Pancreas (tissue), 10 donors: Measurements from ENCODE around the gene IL1RL2. TPM values are rescaled to one million over a fixed set of nuclear protein-coding genes. Genes with fewer than 3 reads are reported as not detected.

Experiments used
- ATAC-seq, 4 donors: fragments of 200-7000 bp; cut with Tn5 transposase; one replicate each; pipeline versions ENCODE4 v1.8.0 to v1.9.1; 2020; ENCODE audit warnings: mild to moderate bottlenecking in 4 of 4, moderate library complexity in 4 of 4
- DNase-seq, 6 donors: peaks; one replicate each; pipeline ENCODE4 v3.0.0-alpha.2; 2020
- FAIRE-seq: peaks from 2 replicates; lab custom pipeline; 2012; peaks lifted over from hg19 to GRCh38; lab: Jason Lieb, UNC
- H3K27ac ChIP-seq, 4 donors: fragments of 200-600 bp; sonication (generic); 1 replicate in 3 of 4; 2 replicates in 1 of 4; pipeline versions ENCODE4 v1.5.0 to v1.8.0; 2020
- H3K27me3 ChIP-seq, 4 donors: fragments of 200-600 bp; one replicate each; pipeline ENCODE4 v1.8.0; 2021
- H3K36me3 ChIP-seq, 3 donors: fragments of 200-600 bp; sonication (generic) in 1 of 3; one replicate each; pipeline versions ENCODE4 v1.5.0 to v1.8.0; 2020 to 2021
- H3K4me1 ChIP-seq, 3 donors: fragments of 200-600 bp; one replicate each; pipeline ENCODE4 v1.8.0; 2021
- H3K4me3 ChIP-seq, 4 donors: fragments of 200-600 bp; sonication (generic) in 2 of 4; one replicate each; pipeline versions ENCODE4 v1.5.0 to v1.8.0; 2020 to 2021
- H3K9me3 ChIP-seq, 4 donors: fragments of 200-600 bp; one replicate each; pipeline ENCODE4 v1.8.0; 2021
- WGBS, 2 donors: extraction: QIAGEN DNeasy Blood & Tissue Kit; methylation state at CpG; one replicate each; pipeline ENCODE4 v1.1.7; 2013; 5-methylcytosine and 5-hydroxymethylcytosine counted together
- intact Hi-C, 3 donors: fragments of 100-400 bp; cut with DNase I; formaldehyde crosslinking; loops; one replicate each; pipeline versions ENCODE4 v1.11.1 to v1.14.2; 2022
- polyA plus RNA-seq, 2 donors: library from polyadenylated mRNA; stranded (reverse); fragments of 200-250 nt; gene quantifications; one replicate each; pipeline ENCODE4 v1.2.3, GENCODE V29; 2013
- total RNA-seq, 6 donors: library from RNA; stranded (reverse); fragmentation: NEBNext Ultra II Directional in 4 of 6; extraction: Animal tissue kit (Norgen Biotek cat#: 25700) in 4 of 6; gene quantifications; one replicate each; pipeline versions ENCODE4 v1.2.1 to v1.2.4, GENCODE V29; 2021 to 2023
- TF ChIP-seq, protein P1 (sequence below), 4 donors: fragments of 200-600 bp; sonication (generic) in 3 of 4; IDR thresholded peaks; one replicate each; pipeline versions ENCODE4 v1.5.0 to v1.8.0; 2021; ENCODE audit warnings: antibody characterized with exemption in 4 of 4
- donor health status: healthy with polysubstance abuse.
- donor health status: DM: no; HTN: no; CAD: no; lungs with moderate emphysema.
- donor health status: DM: no; HTN: no; CAD: no.
- donor health status: control.
- donor health status: control.
- donor health status: Bipolar disorder and iron deficiency.
- donor health status: DM: yes; HTN: yes; CAD: no.
- donor health status: DM: no; HTN: no; CAD: no.
- donor health status: DM: no; HTN: no; CAD: no.
- donor health status: DM: yes; HTN: yes; CAD: no.

Gene IL1RL2
- total and polyA plus RNA-seq, 8 donors: 0.12 to 1.2 (median 0.34) TPM

DNA sequence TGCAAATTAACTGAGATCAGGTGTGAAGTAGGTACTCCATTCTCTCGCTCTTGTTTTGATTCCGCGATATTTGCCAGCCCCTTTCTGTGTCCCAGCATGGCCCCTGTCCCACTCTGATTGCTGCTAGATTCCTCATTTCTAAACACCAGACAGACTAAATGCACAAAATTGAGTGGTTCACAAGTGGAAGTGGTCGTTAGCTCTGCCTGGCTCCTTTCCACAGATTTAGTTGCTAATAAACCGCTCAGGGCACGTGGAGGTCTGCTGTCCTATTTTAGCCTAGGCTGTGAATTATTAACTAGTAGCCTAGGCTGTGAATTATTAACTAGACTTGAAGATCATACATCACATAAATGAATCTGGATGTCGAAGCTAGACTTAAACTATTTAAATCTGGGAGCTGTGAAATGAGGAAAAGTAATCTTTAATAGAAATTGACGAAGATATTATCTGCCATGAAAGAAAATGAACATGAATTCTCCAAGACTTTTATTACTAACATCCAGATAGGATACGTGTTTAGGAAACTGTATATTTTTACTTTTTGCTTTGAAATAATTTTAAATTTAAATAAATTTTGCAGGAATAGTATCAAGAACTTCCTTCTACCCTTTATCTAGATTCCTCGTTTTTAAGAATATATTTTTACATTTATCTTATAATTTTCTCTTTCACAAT is 3.7 kb downstream of the IL1RL2 start:
- TF ChIP-seq, protein P1, sequence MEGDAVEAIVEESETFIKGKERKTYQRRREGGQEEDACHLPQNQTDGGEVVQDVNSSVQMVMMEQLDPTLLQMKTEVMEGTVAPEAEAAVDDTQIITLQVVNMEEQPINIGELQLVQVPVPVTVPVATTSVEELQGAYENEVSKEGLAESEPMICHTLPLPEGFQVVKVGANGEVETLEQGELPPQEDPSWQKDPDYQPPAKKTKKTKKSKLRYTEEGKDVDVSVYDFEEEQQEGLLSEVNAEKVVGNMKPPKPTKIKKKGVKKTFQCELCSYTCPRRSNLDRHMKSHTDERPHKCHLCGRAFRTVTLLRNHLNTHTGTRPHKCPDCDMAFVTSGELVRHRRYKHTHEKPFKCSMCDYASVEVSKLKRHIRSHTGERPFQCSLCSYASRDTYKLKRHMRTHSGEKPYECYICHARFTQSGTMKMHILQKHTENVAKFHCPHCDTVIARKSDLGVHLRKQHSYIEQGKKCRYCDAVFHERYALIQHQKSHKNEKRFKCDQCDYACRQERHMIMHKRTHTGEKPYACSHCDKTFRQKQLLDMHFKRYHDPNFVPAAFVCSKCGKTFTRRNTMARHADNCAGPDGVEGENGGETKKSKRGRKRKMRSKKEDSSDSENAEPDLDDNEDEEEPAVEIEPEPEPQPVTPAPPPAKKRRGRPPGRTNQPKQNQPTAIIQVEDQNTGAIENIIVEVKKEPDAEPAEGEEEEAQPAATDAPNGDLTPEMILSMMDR (IDR thresholded peaks at IDR 0.05): no peak
- intact Hi-C loops: no loop called here
- peak; percentile 78 to 86 (median 80) for ATAC-seq
- DNase-seq: peak in 3 of 6 donors; percentile 18 to 38 (median 24)
- Histone ChIP-seq H3K4me3 (no peak overlapping the region), H3K36me3 (no peaks in the 10 kb centered on the region), H3K4me1 (peaks cover 0 to 10% (median 7%) of the 10 kb centered on the region in 3 donors), H3K9me3 (no peaks in the 10 kb centered on the region), H3K27me3 (no peaks in the 10 kb centered on the region), H3K27ac (no peak overlapping the region)
- FAIRE-seq: peak; percentile 79
- 34 to 38% methylated on average over 10 of the region's 10 CpGs for WGBS, 2 donors

DNA sequence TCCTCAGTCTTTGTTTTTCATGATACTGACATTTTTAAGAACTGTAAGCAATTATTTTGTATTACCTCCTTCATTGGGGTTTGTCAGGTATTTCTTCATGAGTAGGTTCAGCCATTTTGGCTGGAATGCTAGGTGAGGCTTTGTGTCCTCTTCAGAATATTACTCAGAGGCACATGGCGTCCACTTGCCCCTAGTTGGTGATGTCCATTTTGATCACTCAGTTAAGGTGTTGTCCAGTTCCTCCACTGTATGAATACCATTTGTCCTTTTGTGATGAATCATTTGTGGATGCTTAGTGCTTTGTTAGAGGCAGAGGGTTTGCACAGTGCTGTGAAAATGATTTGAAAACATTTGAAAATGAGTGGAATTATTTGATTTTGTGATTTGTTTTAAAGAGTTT is 4.7 kb downstream of the IL1RL2 start:
- no peaks in the 10 kb centered on the region for H3K36me3 ChIP-seq
- intact Hi-C loops: no loop called here
- H3K27ac ChIP-seq: no peak overlapping the region
- no peak for DNase-seq
- peaks cover 0 to 10% (median 7%) of the 10 kb centered on the region in 3 donors for H3K4me1 ChIP-seq
- WGBS, 2 donors: 94 to 97% methylated on average over 1 of the region's 1 CpG
- no peaks in the 10 kb centered on the region for H3K27me3 ChIP-seq
- no peaks in the 10 kb centered on the region for H3K9me3 ChIP-seq
- no peak overlapping the region for H3K4me3 ChIP-seq
- no peak for FAIRE-seq
- ATAC-seq: no peak
- TF ChIP-seq, protein P1 (IDR thresholded peaks at IDR 0.05): no peak

DNA sequence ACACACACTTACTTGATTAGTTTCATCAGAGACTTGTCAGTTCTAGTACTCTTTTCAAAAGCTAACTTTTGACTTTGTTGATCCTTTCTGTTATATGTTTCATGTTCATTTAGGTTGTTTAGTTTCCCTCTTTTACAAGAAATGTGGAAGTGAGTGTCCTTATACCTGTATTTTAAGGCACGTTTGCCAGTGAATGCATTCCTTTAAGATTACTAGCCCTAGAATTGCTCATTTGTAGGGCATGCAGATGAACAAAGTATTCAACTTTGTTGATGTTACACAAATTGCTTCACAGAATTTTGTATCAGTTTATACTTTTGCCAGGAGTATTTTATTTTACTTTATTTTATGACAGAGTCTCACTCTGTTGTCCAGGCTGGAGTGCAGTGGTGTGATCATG is 6.3 kb downstream of the IL1RL2 start:
- TF ChIP-seq, protein P1 (IDR thresholded peaks at IDR 0.05): no peak
- intact Hi-C loops: no loop called here
- FAIRE-seq: no peak

DNA sequence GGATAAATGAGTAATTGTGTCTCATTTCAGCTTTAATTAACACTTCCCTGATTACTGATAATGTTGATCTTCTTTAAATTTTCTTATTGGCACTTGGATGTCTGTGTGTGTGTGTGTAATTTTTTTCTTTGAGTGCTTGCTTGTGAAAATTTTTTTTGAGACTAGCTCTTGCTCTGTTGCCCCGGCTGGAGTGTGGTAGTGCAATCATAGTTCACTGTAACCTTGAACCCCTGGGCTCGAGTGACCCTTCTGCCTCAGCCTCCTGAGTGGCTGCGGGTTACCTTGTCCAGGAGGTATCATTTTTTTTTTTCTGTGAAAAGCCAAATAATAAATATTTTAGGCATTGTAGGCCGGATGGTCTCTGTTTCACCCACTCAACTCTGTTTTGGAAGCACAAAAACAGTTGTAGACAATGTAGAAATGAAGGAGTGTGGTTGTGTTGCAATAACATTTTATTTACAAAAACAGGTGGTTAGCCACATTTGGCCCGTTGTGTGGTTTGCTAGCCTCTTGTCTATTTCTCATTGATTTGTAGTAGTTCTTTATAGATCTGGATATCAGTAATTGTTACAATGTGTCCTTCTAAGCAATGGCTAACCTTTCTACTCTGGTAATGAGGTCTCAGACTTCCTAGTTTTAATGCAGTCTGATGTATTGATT is 7.9 kb downstream of the IL1RL2 start:
- peaks cover 0 to 10% (median 7%) of the 10 kb centered on the region in 3 donors for H3K4me1 ChIP-seq
- no peak overlapping the region for H3K27ac ChIP-seq
- intact Hi-C loops: no loop called here
- H3K27me3 ChIP-seq: no peaks in the 10 kb centered on the region
- no peak overlapping the region for H3K4me3 ChIP-seq
- FAIRE-seq (no peak), ATAC-seq (no peak), DNase-seq (no peak)
- no peaks in the 10 kb centered on the region for H3K36me3 ChIP-seq
- TF ChIP-seq, protein P1 (IDR thresholded peaks at IDR 0.05): no peak
- H3K9me3 ChIP-seq: no peaks in the 10 kb centered on the region
- 53 to 79% methylated on average over 5 of the region's 5 CpGs for whole genome bisulfite sequencing, 2 donors

More for the DNA sequence above, 6.3 kb downstream of the IL1RL2 start:
- WGBS, 2 donors: 92% methylated on average over 1 of the region's 1 CpG
- Histone ChIP-seq H3K36me3 (no peaks in the 10 kb centered on the region), H3K27ac (no peak overlapping the region), H3K4me1 (peaks cover 0 to 10% (median 7%) of the 10 kb centered on the region in 3 donors), H3K9me3 (no peaks in the 10 kb centered on the region), H3K4me3 (no peak overlapping the region), H3K27me3 (no peaks in the 10 kb centered on the region)
- DNase-seq (no peak), ATAC-seq (no peak)
